H9 (cell line): ENCODE data around the gene ALX3. TPM values are rescaled to one million over a fixed set of nuclear protein-coding genes. Genes with fewer than 3 reads are reported as not detected.

Source experiments
- DNase-seq: peaks from one replicate; pipeline ENCODE4 v3.0.0-alpha.2; 2017
- H2AFZ ChIP-seq: one replicate; pipeline ENCODE4 v1.6.1; 2013; ENCODE audit warnings: mild to moderate bottlenecking, low read length, control low read depth, moderate library complexity
- H2AK5ac ChIP-seq: 2 replicates; pipeline ENCODE4 v1.6.1; 2013; ENCODE audit warnings: low read length, control low read depth, mixed read lengths; ENCODE audit not compliant: insufficient read length
- H2BK120ac ChIP-seq: one replicate; pipeline ENCODE4 v1.6.1; 2013; ENCODE audit warnings: low read depth, mild to moderate bottlenecking, low read length, control low read depth, inconsistent platforms; ENCODE audit not compliant: poor library complexity, severe bottlenecking
- H2BK12ac ChIP-seq: 2 replicates; pipeline ENCODE4 v1.6.1; 2013; ENCODE audit warnings: low read length, control low read depth, mixed read lengths, low read depth; ENCODE audit not compliant: insufficient read length
- H2BK15ac ChIP-seq: 2 replicates; pipeline ENCODE4 v1.6.1; 2013; ENCODE audit warnings: low read depth, low read length, control low read depth
- H2BK20ac ChIP-seq: one replicate; pipeline ENCODE4 v1.6.1; 2013; ENCODE audit warnings: low read depth, mild to moderate bottlenecking, low read length, control low read depth, inconsistent platforms; ENCODE audit not compliant: poor library complexity, severe bottlenecking
- H2BK5ac ChIP-seq: 2 replicates; pipeline ENCODE4 v1.6.1; 2013; ENCODE audit warnings: low read length, control low read depth, mixed read lengths; ENCODE audit not compliant: insufficient read length
- H3K14ac ChIP-seq: 2 replicates; pipeline ENCODE4 v1.6.1; 2013; ENCODE audit warnings: low read length, control low read depth; ENCODE audit not compliant: insufficient read depth
- H3K18ac ChIP-seq: 2 replicates; pipeline ENCODE4 v1.6.1; 2013; ENCODE audit warnings: low read depth, mild to moderate bottlenecking, mixed read lengths, low read length, control low read depth; ENCODE audit not compliant: insufficient read length
- H3K23ac ChIP-seq: 2 replicates; pipeline ENCODE4 v1.6.1; 2013; ENCODE audit warnings: low read length, control low read depth, mixed read lengths, low read depth; ENCODE audit not compliant: insufficient read length
- H3K23me2 ChIP-seq: 2 replicates; pipeline ENCODE4 v1.6.1; 2013; ENCODE audit warnings: low read depth, mild to moderate bottlenecking, mixed read lengths, low read length, control low read depth; ENCODE audit not compliant: insufficient read length, poor library complexity, severe bottlenecking
- H3K27ac ChIP-seq: 2 replicates; pipeline ENCODE4 v1.5.1; 2013; ENCODE audit warnings: low read length, control low read depth, mixed read lengths, low read depth; ENCODE audit not compliant: insufficient read length
- H3K27me3 ChIP-seq: 2 replicates; pipeline ENCODE4 v1.6.1; 2013; ENCODE audit warnings: low read length, control low read depth, inconsistent platforms; ENCODE audit not compliant: insufficient read depth
- H3K4ac ChIP-seq: 2 replicates; pipeline ENCODE4 v1.6.1; 2013; ENCODE audit warnings: low read depth, mild to moderate bottlenecking, control low read depth, inconsistent platforms, low read length, moderate library complexity
- H3K4me1 ChIP-seq: 2 replicates; pipeline ENCODE4 v1.6.1; 2013; ENCODE audit warnings: low read length, control low read depth, inconsistent platforms; ENCODE audit not compliant: insufficient read depth
- H3K4me2 ChIP-seq: 2 replicates; pipeline ENCODE4 v1.6.1; 2013; ENCODE audit warnings: low read length, control low read depth, mixed read lengths; ENCODE audit not compliant: insufficient read length, insufficient read depth
- H3K56ac ChIP-seq: 2 replicates; pipeline ENCODE4 v1.6.1; 2013; ENCODE audit warnings: low read depth, mild to moderate bottlenecking, mixed read lengths, low read length, control low read depth; ENCODE audit not compliant: insufficient read length
- H3K79me1 ChIP-seq: 2 replicates; pipeline ENCODE4 v1.6.1; 2013; ENCODE audit warnings: low read depth, mild to moderate bottlenecking, moderate library complexity, low read length, control low read depth, inconsistent platforms; ENCODE audit not compliant: insufficient read depth, poor library complexity, severe bottlenecking
- H3K79me2 ChIP-seq: 2 replicates; pipeline ENCODE4 v1.6.1; 2013; ENCODE audit warnings: low read length, control low read depth, inconsistent platforms; ENCODE audit not compliant: insufficient read depth
- H3K9ac ChIP-seq: 2 replicates; pipeline ENCODE4 v1.6.1; 2013; ENCODE audit warnings: low read length, control low read depth, mixed read lengths; ENCODE audit not compliant: insufficient read length; ENCODE audit errors: extremely low read depth
- H3K9me3 ChIP-seq: one replicate; pipeline ENCODE4 v1.6.1; 2013; ENCODE audit warnings: low read depth, low read length, inconsistent platforms; ENCODE audit not compliant: control insufficient read depth
- H3T11ph ChIP-seq: one replicate; pipeline ENCODE4 v1.6.1; 2013; ENCODE audit warnings: mild to moderate bottlenecking, low read length, control low read depth, inconsistent platforms
- H4K20me1 ChIP-seq: one replicate; pipeline ENCODE4 v1.6.1; 2013; ENCODE audit not compliant: control insufficient read depth, insufficient read length, insufficient read depth
- H4K5ac ChIP-seq: 2 replicates; pipeline ENCODE4 v1.6.1; 2013; ENCODE audit warnings: low read depth, mild to moderate bottlenecking, mixed read lengths, low read length, control low read depth; ENCODE audit not compliant: insufficient read length
- H4K8ac ChIP-seq: replicated peaks from 2 replicates; pipeline ENCODE4 v1.6.1; 2013; ENCODE audit warnings: low read length, control low read depth, mixed read lengths, low read depth; ENCODE audit not compliant: insufficient read length
- H4K91ac ChIP-seq: 2 replicates; pipeline ENCODE4 v1.6.1; 2013; ENCODE audit warnings: low read depth, mild to moderate bottlenecking, moderate library complexity, mixed read lengths, low read length, control low read depth; ENCODE audit not compliant: insufficient read length
- H3K27ac Mint-ChIP-seq, 3 experiments: 2 replicates in 2 of 3; 3 replicates in 1 of 3; pipeline ENCODE4 v1.8.0; 2020 to 2021; ENCODE audit warnings: mixed read lengths in 3 of 3, mild to moderate bottlenecking in 1 of 3, moderate library complexity in 1 of 3
- H3K27me3 Mint-ChIP-seq: 2 replicates; pipeline ENCODE4 v1.8.0; 2021; ENCODE audit warnings: low read depth, mild to moderate bottlenecking, moderate library complexity, mixed read lengths
- H3K36me3 Mint-ChIP-seq, 3 experiments: 2 replicates in 2 of 3; 3 replicates in 1 of 3; pipeline ENCODE4 v1.8.0; 2020 to 2021; ENCODE audit warnings: low read depth in 3 of 3, mixed read lengths in 3 of 3; ENCODE audit not compliant: insufficient read depth in 1 of 3
- H3K4me1 Mint-ChIP-seq, 2 experiments: 2 replicates each; pipeline ENCODE4 v1.8.0; 2020; ENCODE audit warnings: mixed read lengths in 2 of 2
- H3K4me3 Mint-ChIP-seq, 2 experiments: 2 replicates in 1 of 2; 3 replicates in 1 of 2; pipeline ENCODE4 v1.8.0; 2020 to 2021; ENCODE audit warnings: mild to moderate bottlenecking in 2 of 2, mixed read lengths in 2 of 2, moderate library complexity in 1 of 2
- H3K9me3 Mint-ChIP-seq, 2 experiments: 2 replicates in 1 of 2; 3 replicates in 1 of 2; pipeline ENCODE4 v1.8.0; 2020; ENCODE audit warnings: mild to moderate bottlenecking in 2 of 2, mixed read lengths in 2 of 2, moderate library complexity in 1 of 2
- CTCF ChIP-seq: fragments of 200-600 bp; sonication (generic); conservative IDR thresholded peaks from 3 replicates; pipeline ENCODE4 v1.8.0; 2021; ENCODE audit warnings: antibody characterized with exemption, mild to moderate bottlenecking
- WGBS: extraction: QIAGEN DNeasy Blood & Tissue Kit; methylation state at CpG from one replicate; pipeline ENCODE4 v1.1.7; 2013; ENCODE audit warnings: missing lambda C conversion rate, low lambda C conversion rate, mixed read lengths; ENCODE audit not compliant: insufficient read length; ENCODE audit errors: extremely low coverage; 5-methylcytosine and 5-hydroxymethylcytosine counted together
- total RNA-seq: library from RNA; stranded (reverse); gene quantifications from 2 replicates; pipeline ENCODE4 v1.2.1, GENCODE V29; 2021

The ALX3 gene
- total RNA-seq, 1 experiment from 2014 or later: not detected

DNA sequence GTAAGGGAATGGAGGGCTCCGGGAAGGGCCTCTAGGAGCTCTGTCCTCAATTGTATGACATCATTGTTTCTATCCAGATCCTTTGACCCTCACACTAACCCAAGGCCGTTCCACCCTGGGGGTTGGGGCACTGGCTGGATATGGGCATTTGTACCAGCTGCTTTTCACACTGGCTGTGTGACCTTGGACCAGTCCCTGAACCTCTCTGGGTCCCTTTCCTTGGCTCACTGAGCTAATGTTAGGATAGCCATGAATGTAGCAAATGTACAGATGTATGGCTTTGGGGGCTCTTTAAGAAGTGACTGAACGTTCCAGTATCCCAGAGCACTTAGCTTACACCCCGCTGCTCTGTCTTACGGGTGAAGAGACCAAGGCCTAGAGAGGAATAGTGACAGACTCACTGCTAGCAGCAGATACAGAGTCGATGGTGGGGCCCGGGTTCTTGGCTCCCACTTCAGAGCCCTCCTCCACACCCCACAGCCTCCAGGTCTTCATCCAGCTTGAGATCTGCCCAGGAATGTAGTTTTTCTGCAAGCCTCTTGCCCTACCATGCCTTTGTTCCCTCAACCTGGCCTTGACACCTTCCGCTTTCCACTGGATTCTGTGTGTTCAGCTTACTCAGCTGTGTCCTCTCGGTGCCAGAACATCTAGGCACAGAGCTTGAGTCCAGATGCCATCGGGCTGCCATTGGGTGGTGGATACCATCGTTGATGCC is 27.2 kb upstream of the ALX3 start:
- Mint-ChIP-seq H3K36me3 (no peaks in the 10 kb centered on the region; a peak in 1 of 7 replicates), H3K27me3 (peaks cover 27% of the 10 kb centered on the region), H3K9me3 (peaks cover 0 to 2% of the 10 kb centered on the region in 2 experiments; a peak in 1 of 5 replicates), H3K4me3 (no peak overlapping the region), H3K27ac (no peak overlapping the region), H3K4me1 (peaks cover 0 to 5% of the 10 kb centered on the region in 2 experiments; a peak in 1 of 4 replicates)
- Histone ChIP-seq H4K20me1 (no peaks in the 10 kb centered on the region), H3K79me2 (no peaks in the 10 kb centered on the region), H2AK5ac (no peak overlapping the region), H4K5ac (no peak overlapping the region), H3K27ac (no peak overlapping the region), H3K9me3 (no peaks in the 10 kb centered on the region), H3K4me2 (no peak overlapping the region), H2AFZ (no peak overlapping the region), H2BK12ac (no peak overlapping the region), H4K8ac (no peak overlapping the region), H3K4ac (no peak overlapping the region), H3K14ac (no peak overlapping the region), H3K79me1 (no peaks in the 10 kb centered on the region), H3K23me2 (no peaks in the 10 kb centered on the region), H3K9ac (no peak overlapping the region), H2BK120ac (no peak overlapping the region), H3K18ac (no peak overlapping the region), H3K56ac (no peak overlapping the region), H3T11ph (no peak overlapping the region), H3K27me3 (no peaks in the 10 kb centered on the region), H2BK5ac (no peak overlapping the region), H4K91ac (no peak overlapping the region), H2BK15ac (no peak overlapping the region), H2BK20ac (no peak overlapping the region), H3K23ac (no peak overlapping the region), H3K4me1 (no peaks in the 10 kb centered on the region)
- no peak for TF ChIP-seq CTCF
- WGBS: no CpG with 5 or more reads among the region's 11 CpGs
- no peak for DNase-seq
